Gastroesophageal sphincter (tissue), 4 donors: ENCODE data around the gene VPS37C. TPM values are rescaled to one million over a fixed set of nuclear protein-coding genes. Genes with fewer than 3 reads are reported as not detected.

Experiments
- ATAC-seq: fragments of 150-250 bp; one replicate; pipeline ENCODE4 v1.9.1; 2016; ENCODE audit warnings: mild to moderate bottlenecking, moderate library complexity
- H3K27ac ChIP-seq, 4 donors: fragments of 200-600 bp; sonication (generic) in 3 of 4; 1 replicate in 3 of 4; 2 replicates in 1 of 4; pipeline ENCODE4 v1.5.1; 2016 to 2019
- H3K27me3 ChIP-seq: fragments of 200-600 bp; sonication (generic); one replicate; pipeline ENCODE4 v1.5.1; 2019
- H3K36me3 ChIP-seq, 2 donors: fragments of 200-600 bp; sonication (generic); one replicate each; pipeline ENCODE4 v1.5.1; 2019; ENCODE audit warnings: control low read depth in 1 of 2
- H3K4me1 ChIP-seq, 3 donors: fragments of 200-600 bp; sonication (generic); 1 replicate in 2 of 3; 2 replicates in 1 of 3; pipeline ENCODE4 v1.5.1; 2016 to 2019; ENCODE audit warnings: control low read depth in 2 of 3
- H3K4me3 ChIP-seq, 2 donors: fragments of 200-600 bp; sonication (generic); one replicate each; pipeline ENCODE4 v1.5.1; 2019; ENCODE audit warnings: mild to moderate bottlenecking in 1 of 2, moderate library complexity in 1 of 2
- H3K9me3 ChIP-seq, 3 donors: fragments of 200-600 bp; sonication (generic); one replicate each; pipeline ENCODE4 v1.5.1; 2017 to 2019; ENCODE audit warnings: control low read depth in 2 of 3
- CTCF ChIP-seq, 4 experiments: fragments of 200-600 bp in 2 of 4; fragments of 450-650 bp in 2 of 4; sonication (generic) in 1 of 4; IDR thresholded peaks; one replicate each; pipeline ENCODE4 v1.5.1; 2017 to 2019; ENCODE audit warnings: antibody characterized with exemption in 4 of 4, mild to moderate bottlenecking in 2 of 4, moderate library complexity in 2 of 4
- EP300 ChIP-seq: sonication (generic); formaldehyde crosslinking; IDR thresholded peaks from one replicate; pipeline ENCODE4 v1.6.1; 2017; ENCODE audit warnings: antibody characterized with exemption, mild to moderate bottlenecking
- POLR2A ChIP-seq, 2 donors: fragments of 450-650 bp; IDR thresholded peaks; one replicate each; pipeline ENCODE4 v1.6.1; 2017; ENCODE audit warnings: antibody characterized with exemption in 2 of 2, mild to moderate bottlenecking in 2 of 2, moderate library complexity in 1 of 2
- POLR2AphosphoS5 ChIP-seq: sonication (generic); formaldehyde crosslinking; IDR thresholded peaks from one replicate; pipeline ENCODE4 v1.6.1; 2017; ENCODE audit warnings: antibody characterized with exemption
- WGBS, 2 donors: methylation state at CpG; one replicate each; pipeline ENCODE4 v1.1.5; 2018; ENCODE audit warnings: low coverage in 1 of 2; 5-methylcytosine and 5-hydroxymethylcytosine counted together
- total RNA-seq, 4 donors: library from RNA; depleted of rRNA; stranded (reverse); fragments of >200 nt; gene quantifications; one replicate each; pipeline ENCODE4 v1.1.0, GENCODE V29; 2016

VPS37C gene
- total RNA-seq, 4 donors from 2014 or later: 19.1 to 41.9 (median 25.5) TPM

DNA sequence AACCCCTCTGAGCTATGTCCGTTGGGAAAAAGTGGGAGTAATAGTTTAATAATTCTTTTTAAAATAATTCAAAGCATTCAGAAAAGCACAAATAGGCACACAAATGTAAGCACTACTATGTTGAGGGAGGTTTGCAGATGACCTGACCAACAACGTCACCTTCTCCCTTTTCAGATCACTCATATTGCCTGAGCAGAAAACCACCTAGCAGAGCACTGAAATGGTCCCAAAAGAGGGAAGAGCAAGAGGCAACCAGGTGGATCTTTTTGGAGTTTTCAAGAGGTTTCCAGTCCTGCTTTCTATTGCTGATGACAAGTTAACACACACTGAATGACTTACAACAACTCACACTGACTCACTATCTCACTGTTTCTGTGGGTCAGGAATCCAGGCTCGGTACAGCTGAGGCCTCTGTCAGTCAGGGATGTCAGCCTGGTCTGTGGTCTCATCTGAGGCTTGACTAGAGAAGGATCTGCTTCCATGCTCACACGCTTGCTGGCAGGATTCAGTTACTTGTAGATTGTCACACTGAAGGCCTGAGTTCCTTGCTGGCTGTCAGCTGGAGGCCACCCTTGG, 37.8 kb upstream of the VPS37C start:
- H3K36me3 ChIP-seq: no peaks in the 10 kb centered on the region
- TF ChIP-seq CTCF (IDR thresholded peaks at IDR 0.05) (no peak), POLR2AphosphoS5 (no peak), POLR2A (IDR thresholded peaks at IDR 0.05) (no peak), EP300 (no peak)
- no peaks in the 10 kb centered on the region for H3K4me1 ChIP-seq
- H3K27ac ChIP-seq: no peak overlapping the region
- peaks cover 20% of the 10 kb centered on the region for H3K27me3 ChIP-seq
- 94 to 100% methylated on average over 1 to 2 of the region's 4 CpGs for WGBS, 2 donors
- no peak for ATAC-seq
- no peak overlapping the region for H3K4me3 ChIP-seq
- peaks cover 0 to 13% (median 0%) of the 10 kb centered on the region in 3 donors for H3K9me3 ChIP-seq

GRCh38 chr11:61198361-61198760, 37.1 kb upstream of the VPS37C start:
- Histone ChIP-seq H3K4me1 (no peaks in the 10 kb centered on the region), H3K9me3 (peaks cover 0 to 13% (median 0%) of the 10 kb centered on the region in 3 donors), H3K27me3 (peaks cover 27% of the 10 kb centered on the region), H3K27ac (no peak overlapping the region), H3K36me3 (no peaks in the 10 kb centered on the region), H3K4me3 (no peak overlapping the region)
- no CpG with 5 or more reads among the region's 6 CpGs for WGBS, 2 donors
- no peak for ATAC-seq
- TF ChIP-seq POLR2AphosphoS5: no peak
- TF ChIP-seq POLR2A (IDR thresholded peaks at IDR 0.05): no peak
- no peak for TF ChIP-seq CTCF (IDR thresholded peaks at IDR 0.05)
- no peak for TF ChIP-seq EP300

DNA sequence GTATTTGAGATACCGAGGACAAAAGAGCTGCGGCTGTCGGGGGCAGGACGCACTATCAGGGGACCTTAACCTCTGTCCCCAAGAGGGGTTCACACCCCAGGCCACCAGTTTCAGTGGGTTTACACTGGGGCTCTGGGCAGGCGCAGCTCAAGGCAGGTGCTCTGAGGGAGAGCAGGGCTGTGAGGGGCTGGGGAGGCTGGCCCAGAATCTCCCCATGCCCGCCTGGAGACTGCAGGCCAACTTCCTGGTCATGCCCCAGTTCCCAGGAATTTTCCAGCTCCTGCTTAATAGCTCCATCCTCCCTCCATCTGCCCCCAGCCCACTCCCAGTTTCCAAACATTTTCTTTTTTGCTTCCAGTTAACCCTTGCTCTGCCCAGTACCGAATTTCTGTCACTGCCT, 34.5 kb upstream of the VPS37C start:
- peaks cover 0 to 13% (median 0%) of the 10 kb centered on the region in 3 donors for H3K9me3 ChIP-seq
- H3K4me3 ChIP-seq: no peak overlapping the region
- no peak for TF ChIP-seq EP300
- no peak for TF ChIP-seq POLR2AphosphoS5
- no peak for TF ChIP-seq CTCF (IDR thresholded peaks at IDR 0.05)
- no peak for TF ChIP-seq POLR2A (IDR thresholded peaks at IDR 0.05)
- no peak overlapping the region for H3K27ac ChIP-seq
- WGBS, 2 donors: 47 to 86% methylated on average over 1 to 5 of the region's 7 CpGs
- H3K27me3 ChIP-seq: peaks cover 40% of the 10 kb centered on the region
- H3K4me1 ChIP-seq: no peaks in the 10 kb centered on the region
- no peaks in the 10 kb centered on the region for H3K36me3 ChIP-seq
- ATAC-seq: no peak

GRCh38 chr11:61194981-61195695, 33.9 kb upstream of the VPS37C start:
- 70 to 73% methylated on average over 4 to 7 of the region's 7 CpGs for WGBS, 2 donors
- Histone ChIP-seq H3K4me3 (no peak overlapping the region), H3K27me3 (peaks cover 46% of the 10 kb centered on the region), H3K9me3 (peaks cover 0 to 13% (median 0%) of the 10 kb centered on the region in 3 donors), H3K4me1 (no peaks in the 10 kb centered on the region), H3K36me3 (no peaks in the 10 kb centered on the region), H3K27ac (no peak overlapping the region)
- no peak for ATAC-seq
- TF ChIP-seq CTCF (IDR thresholded peaks at IDR 0.05) (no peak), EP300 (no peak), POLR2A (IDR thresholded peaks at IDR 0.05) (no peak), POLR2AphosphoS5 (no peak)

- peaks cover 0 to 11% (median 0%) of the 10 kb centered on the region in 3 donors for H3K9me3 ChIP-seq
- no peak overlapping the region for H3K27ac ChIP-seq
- no peak overlapping the region for H3K4me3 ChIP-seq
- 49% methylated on average over 7 of the region's 12 CpGs; no CpG with 5 or more reads in 1 of the 2 donors for WGBS, 2 donors
- ATAC-seq: no peak
- TF ChIP-seq CTCF (IDR thresholded peaks at IDR 0.05) (no peak), EP300 (no peak), POLR2AphosphoS5 (no peak), POLR2A (IDR thresholded peaks at IDR 0.05) (no peak)
- no peaks in the 10 kb centered on the region for H3K4me1 ChIP-seq
- H3K27me3 ChIP-seq: peaks cover 55% of the 10 kb centered on the region
- no peaks in the 10 kb centered on the region for H3K36me3 ChIP-seq
Measured at GRCh38 chr11:61194169-61194671, 33.0 kb upstream of the VPS37C start.
